ENCODE data around the gene HERC3.

- TF ChIP-seq CTCF (IDR thresholded peaks at IDR 0.05) (no peak), POLR2A (IDR thresholded peaks at IDR 0.05) (no peak)
Observed at GRCh38 chr4:88738180-88738579, 145.9 kb downstream of the HERC3 start.

Data from thyroid gland (tissue), 4 donors.